SH-SY5Y (cell line): ENCODE measurements around the gene TBC1D22A.

Experiments
- GATA2 ChIP-seq: IDR thresholded peaks from 2 replicates; pipeline ENCODE4 v1.6.1; 2011; ENCODE audit warnings: mild to moderate bottlenecking, low read depth, low read length
- GATA3 ChIP-seq: IDR thresholded peaks from 2 replicates; pipeline ENCODE4 v1.6.1; 2011; ENCODE audit warnings: low read depth, mild to moderate bottlenecking, low read length, moderate library complexity

GRCh38 chr22:46726986-46727317 is 35.5 kb upstream of the TBC1D22A start:
- TF ChIP-seq GATA2 (no peak), GATA3 (no peak)
